ENCODE results near the gene C2. TPM values are rescaled to one million over a fixed set of nuclear protein-coding genes. Genes with fewer than 3 reads are reported as not detected.

C2 gene
- total RNA-seq, 1 donor = 4.4 TPM

Small RNA genes within 50 kb of the gene (small RNA-seq; reads per million reads assigned to genes)
- not detected for gene AL645922.1

Other genes starting within 250 kb of the C2 start
- 1.1 TPM in 1 of 2 replicates, not detected in the other for gene LY6G5C, start 246.7 kb upstream of the C2 start, total RNA-seq (ENCODE audit: low replicate concordance)
- 23.5 and 27.1 TPM in 2 replicates for gene ABHD16A, start 224.4 kb upstream of the C2 start, total RNA-seq (ENCODE audit: low replicate concordance)
- not detected in 2 replicates for gene LY6G6F, start 220.9 kb upstream of the C2 start, total RNA-seq (ENCODE audit: low replicate concordance)
- gene LY6G6D, start 212.4 kb upstream of the C2 start, total RNA-seq (ENCODE audit: low replicate concordance) = not detected in 2 replicates
- not detected in 2 replicates for gene LY6G6C, start 206.0 kb upstream of the C2 start, total RNA-seq (ENCODE audit: low replicate concordance)
- gene MPIG6B, start 204.3 kb upstream of the C2 start, total RNA-seq (ENCODE audit: low replicate concordance) = not detected in 2 replicates
- gene DDAH2, start 198.4 kb upstream of the C2 start, total RNA-seq (ENCODE audit: low replicate concordance) = 70.5 and 223 TPM in 2 replicates
- gene CLIC1, start 191.2 kb upstream of the C2 start, total RNA-seq (ENCODE audit: low replicate concordance) = 174 and 576 TPM in 2 replicates
- gene MSH5, start 187.7 kb upstream of the C2 start, total RNA-seq (ENCODE audit: low replicate concordance) = 3.1 and 23.0 TPM in 2 replicates
- 0.90 and 6.2 TPM in 2 replicates for gene SAPCD1, start 165.1 kb upstream of the C2 start, total RNA-seq (ENCODE audit: low replicate concordance)
- 0.36 and 0.90 TPM in 2 replicates for gene VWA7, start 150.4 kb upstream of the C2 start, total RNA-seq (ENCODE audit: low replicate concordance)
- gene VARS1, start 132.0 kb upstream of the C2 start, total RNA-seq (ENCODE audit: low replicate concordance) = 19.6 and 68.8 TPM in 2 replicates
- 49.5 and 88.3 TPM in 2 replicates for gene LSM2, start 120.8 kb upstream of the C2 start, total RNA-seq (ENCODE audit: low replicate concordance)
- gene HSPA1L, start 112.4 kb upstream of the C2 start, total RNA-seq (ENCODE audit: low replicate concordance) = 1.4 and 2.4 TPM in 2 replicates
- 52.8 and 76.9 TPM in 2 replicates for gene HSPA1A, start 112.2 kb upstream of the C2 start, total RNA-seq (ENCODE audit: low replicate concordance)
- 62.0 and 112 TPM in 2 replicates for gene HSPA1B, start 100.0 kb upstream of the C2 start, total RNA-seq (ENCODE audit: low replicate concordance)
- gene NEU1, start 64.9 kb upstream of the C2 start, total RNA-seq (ENCODE audit: low replicate concordance) = 35.8 and 48.2 TPM in 2 replicates
- gene SLC44A4, start 48.7 kb upstream of the C2 start, total RNA-seq (ENCODE audit: low replicate concordance) = 0.27 TPM in 1 of 2 replicates, not detected in the other
- gene EHMT2, start 30.0 kb upstream of the C2 start, total RNA-seq (ENCODE audit: low replicate concordance) = 37.9 and 62.0 TPM in 2 replicates
- 3.3 and 3.8 TPM in 2 replicates for gene ZBTB12, start 25.6 kb upstream of the C2 start, total RNA-seq (ENCODE audit: low replicate concordance)
- gene CFB, start 18.4 kb downstream of the C2 start, total RNA-seq (ENCODE audit: low replicate concordance) = 32.9 and 39.1 TPM in 2 replicates
- gene NELFE, start 31.3 kb downstream of the C2 start, total RNA-seq (ENCODE audit: low replicate concordance) = 36.6 and 109 TPM in 2 replicates
- 30.7 and 42.8 TPM in 2 replicates for gene SKIC2, start 31.5 kb downstream of the C2 start, total RNA-seq (ENCODE audit: low replicate concordance)
- 15.9 and 28.8 TPM in 2 replicates for gene DXO, start 44.4 kb downstream of the C2 start, total RNA-seq (ENCODE audit: low replicate concordance)
- gene C4A, start 54.3 kb downstream of the C2 start, total RNA-seq (ENCODE audit: low replicate concordance) = 5.2 and 33.5 TPM in 2 replicates
- 4.1 and 19.4 TPM in 2 replicates for gene C4B, start 87.1 kb downstream of the C2 start, total RNA-seq (ENCODE audit: low replicate concordance)
- gene CYP21A2, start 110.7 kb downstream of the C2 start, total RNA-seq (ENCODE audit: low replicate concordance) = 0.09 and 1.3 TPM in 2 replicates
- 54.0 and 315 TPM in 2 replicates for gene TNXB, start 181.6 kb downstream of the C2 start, total RNA-seq (ENCODE audit: low replicate concordance)
- 23.8 and 40.6 TPM in 2 replicates for gene ATF6B, start 200.5 kb downstream of the C2 start, total RNA-seq (ENCODE audit: low replicate concordance)
- gene FKBPL, start 202.6 kb downstream of the C2 start, total RNA-seq (ENCODE audit: low replicate concordance) = 5.6 and 7.9 TPM in 2 replicates
- gene PRRT1, start 224.2 kb downstream of the C2 start, total RNA-seq (ENCODE audit: low replicate concordance) = 0.41 and 0.54 TPM in 2 replicates
- 7.1 and 30.2 TPM in 2 replicates for gene PPT2, start 226.4 kb downstream of the C2 start, total RNA-seq (ENCODE audit: low replicate concordance)
- gene EGFL8, start 236.9 kb downstream of the C2 start, total RNA-seq (ENCODE audit: low replicate concordance) = 0.16 and 0.72 TPM in 2 replicates
- gene AGPAT1, start 248.4 kb downstream of the C2 start, total RNA-seq (ENCODE audit: low replicate concordance) = 19.1 and 41.1 TPM in 2 replicates

Measured in fibroblast of the aortic adventitia (primary cell).